NCI-H2107 (cell line): ENCODE measurements around the gene WDR4.
"Not testable (repeated sequence)": the region's sequence is repeated elsewhere in the genome, so short reads cannot be mapped to it uniquely, and the experiment has no call there.

Experiments used
- DNase-seq: peaks from one replicate; lab custom pipeline; 2025; lab: John Stamatoyannopoulos, UW

WDR4 gene

DNA sequence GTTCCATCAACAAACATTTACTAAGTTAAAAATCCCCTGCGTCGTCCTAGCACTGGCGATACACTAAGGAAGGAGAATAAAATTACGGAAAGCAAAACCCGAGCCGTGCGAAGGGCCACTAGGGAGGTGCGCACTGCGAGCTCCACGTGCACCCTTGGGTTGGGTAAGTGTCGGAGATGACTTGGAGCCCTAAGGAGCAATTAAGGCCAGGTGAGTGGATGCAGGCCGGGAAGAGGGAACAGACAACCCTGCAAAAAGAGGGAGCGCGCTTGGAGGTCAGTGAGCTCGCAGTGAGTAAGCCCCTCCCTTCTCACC, 704 bp downstream of the WDR4 start:
- DNase-seq, result no peak

DNA sequence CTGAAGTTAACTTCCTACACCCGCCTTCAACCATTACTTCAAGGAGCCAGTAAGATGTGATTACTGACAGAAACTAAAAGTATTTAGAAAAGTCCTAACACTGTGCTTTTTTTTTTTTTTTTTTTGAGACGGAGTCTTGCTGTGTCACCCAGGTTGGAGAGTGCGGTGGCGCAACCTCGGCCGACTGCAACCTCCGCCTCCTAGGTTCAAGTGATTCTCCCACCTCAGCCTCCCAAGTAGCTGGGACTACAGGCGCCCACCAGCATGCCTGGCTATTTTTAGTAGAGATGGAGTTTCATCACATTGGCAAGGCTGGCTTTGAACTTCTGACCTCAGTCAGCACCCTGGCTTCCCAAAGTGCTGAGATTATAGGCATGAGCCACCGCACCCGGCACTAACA, 3.5 kb downstream of the WDR4 start:
- DNase-seq, result not testable (repeated sequence)

DNA sequence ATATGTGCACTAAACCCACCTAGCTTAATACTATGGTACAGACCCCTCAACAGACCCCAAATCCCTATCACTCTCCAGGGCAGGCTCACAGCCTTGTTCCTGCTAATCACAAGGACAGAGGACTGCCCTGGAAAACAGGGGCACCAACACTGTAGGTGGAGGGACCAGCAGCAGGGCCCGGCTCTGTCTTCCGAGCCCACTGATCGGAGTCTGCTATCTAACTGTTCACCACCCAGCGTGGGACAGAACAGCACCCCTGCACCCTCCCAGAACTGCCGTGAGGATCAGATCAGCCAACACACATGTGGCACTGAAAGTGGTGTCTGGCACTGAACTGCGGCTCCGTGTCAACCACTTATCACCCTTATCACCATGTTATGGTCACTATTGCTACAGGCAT, 6.2 kb downstream of the WDR4 start:
- DNase-seq, result no peak

DNA sequence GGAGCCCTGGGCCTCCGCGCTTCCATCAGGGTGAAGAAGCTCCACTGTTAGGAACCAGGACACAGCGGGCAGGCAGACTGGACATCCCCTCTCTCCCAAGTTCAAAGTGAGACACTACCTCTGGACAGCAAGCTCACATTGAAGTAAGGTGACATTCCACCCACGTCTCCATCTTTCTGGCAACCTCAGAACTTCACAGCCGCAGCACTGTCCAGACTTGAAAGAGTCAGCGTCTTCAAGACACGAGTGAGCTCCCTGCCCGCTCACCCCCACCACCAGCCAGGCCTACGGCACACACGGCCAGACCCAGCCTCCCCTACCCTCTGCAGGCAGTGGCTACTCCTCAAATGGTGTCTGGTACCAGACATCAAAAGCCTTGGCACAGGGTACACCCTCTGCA, 11.1 kb downstream of the WDR4 start:
- no peak for DNase-seq

DNA sequence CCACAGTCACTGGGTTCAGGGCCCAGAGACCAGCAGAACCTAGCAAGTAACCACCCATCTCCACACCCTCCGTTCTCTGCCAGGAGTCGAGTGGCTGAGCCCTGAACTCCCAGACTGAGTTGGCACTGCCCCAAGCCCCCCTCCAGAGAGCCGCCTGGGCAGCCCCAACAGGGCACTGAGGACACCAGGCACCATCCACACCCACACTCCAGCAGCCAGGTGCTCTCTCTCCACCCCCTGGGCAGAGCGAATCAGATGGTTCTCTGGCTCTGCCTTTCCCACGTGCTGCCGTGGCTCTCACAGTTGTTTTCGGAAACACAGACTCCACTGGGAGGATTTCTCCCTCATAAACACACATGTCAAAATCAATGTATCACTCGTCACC, 13.6 kb downstream of the WDR4 start:
- peak; percentile 42 for DNase-seq

DNA sequence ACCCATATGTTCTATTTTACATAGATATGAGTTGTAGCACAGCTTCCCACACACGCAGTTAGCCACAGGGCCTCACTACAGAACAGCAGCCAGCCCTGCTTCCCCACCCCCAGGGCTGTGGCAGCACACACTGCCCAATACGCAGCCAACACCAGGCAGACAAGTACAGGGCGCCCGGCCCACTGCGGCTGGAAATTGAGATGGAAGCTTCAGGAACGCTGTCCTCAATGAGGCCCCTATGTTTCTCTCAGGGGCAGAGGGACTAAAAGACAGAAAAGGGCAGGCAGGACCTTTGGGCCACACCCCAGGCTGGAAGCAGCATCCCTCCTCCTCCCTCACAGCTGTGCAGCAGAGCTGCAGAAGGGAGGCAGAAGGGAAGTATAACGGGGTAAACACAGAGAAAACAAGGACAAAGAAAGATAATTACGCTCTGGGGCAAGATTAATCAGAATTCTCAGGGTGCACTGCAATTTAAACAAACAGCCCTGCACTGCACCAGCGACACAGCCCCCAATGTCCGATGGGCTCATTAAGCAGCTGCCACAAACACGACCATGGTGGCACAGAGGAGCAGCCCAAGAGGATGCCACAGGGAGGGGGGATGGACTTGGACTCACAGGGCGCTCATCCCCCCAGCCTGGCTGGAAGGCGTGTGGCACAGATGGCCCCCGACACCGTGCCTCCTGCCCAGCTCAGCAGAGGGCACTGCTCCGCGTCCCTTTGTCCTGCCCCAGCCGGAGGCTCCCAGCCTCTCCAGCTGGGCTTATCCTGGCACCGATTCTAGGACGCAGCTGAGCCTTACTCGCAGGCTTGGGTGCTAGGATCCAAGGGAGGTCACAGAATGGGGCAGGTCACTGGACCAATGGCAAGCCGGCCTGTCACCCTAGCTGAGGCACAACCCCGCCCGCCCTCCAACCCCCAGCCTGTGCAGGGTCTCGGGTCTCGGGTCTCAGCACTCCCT, 14.2 kb downstream of the WDR4 start:
- no peak for DNase-seq

DNA sequence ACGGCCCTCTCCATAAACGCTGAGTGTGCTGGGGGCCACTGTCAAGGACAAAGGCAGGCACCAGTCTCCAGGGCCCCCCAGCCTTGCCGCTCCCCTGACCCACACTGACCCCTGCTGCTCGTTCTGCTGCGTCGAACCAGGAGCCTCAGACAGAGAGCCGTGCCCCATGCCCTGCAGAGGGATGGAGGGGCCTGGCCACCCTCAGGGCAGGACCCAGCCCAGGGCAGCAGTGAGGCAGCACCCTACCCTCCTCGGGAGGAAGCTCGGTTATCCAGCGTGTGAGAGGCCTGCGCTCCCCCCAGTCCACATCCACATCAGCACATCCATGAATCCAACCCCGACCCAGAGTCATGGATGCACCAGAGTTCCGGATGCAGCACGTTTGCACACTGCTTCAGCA, 15.1 kb downstream of the WDR4 start:
- no peak for DNase-seq

DNA sequence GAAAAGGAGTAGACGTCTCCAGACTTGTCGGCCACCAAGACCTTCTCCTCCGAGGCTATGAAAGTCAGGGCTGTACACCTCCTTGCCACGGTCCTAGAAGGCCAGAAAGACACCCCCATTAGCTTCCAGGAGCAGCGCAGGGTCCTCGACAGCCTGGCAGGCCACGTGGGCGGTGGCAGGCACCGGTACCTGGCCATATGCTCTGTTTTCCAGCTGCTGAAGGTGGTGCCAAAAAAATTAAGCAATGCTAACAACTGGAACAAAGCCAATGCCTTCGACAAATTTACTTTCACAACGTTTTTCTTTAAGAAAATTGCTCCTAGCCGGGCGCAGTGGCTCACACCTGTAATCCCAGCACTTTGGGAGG, 15.9 kb downstream of the WDR4 start:
- DNase-seq, result no peak

DNA sequence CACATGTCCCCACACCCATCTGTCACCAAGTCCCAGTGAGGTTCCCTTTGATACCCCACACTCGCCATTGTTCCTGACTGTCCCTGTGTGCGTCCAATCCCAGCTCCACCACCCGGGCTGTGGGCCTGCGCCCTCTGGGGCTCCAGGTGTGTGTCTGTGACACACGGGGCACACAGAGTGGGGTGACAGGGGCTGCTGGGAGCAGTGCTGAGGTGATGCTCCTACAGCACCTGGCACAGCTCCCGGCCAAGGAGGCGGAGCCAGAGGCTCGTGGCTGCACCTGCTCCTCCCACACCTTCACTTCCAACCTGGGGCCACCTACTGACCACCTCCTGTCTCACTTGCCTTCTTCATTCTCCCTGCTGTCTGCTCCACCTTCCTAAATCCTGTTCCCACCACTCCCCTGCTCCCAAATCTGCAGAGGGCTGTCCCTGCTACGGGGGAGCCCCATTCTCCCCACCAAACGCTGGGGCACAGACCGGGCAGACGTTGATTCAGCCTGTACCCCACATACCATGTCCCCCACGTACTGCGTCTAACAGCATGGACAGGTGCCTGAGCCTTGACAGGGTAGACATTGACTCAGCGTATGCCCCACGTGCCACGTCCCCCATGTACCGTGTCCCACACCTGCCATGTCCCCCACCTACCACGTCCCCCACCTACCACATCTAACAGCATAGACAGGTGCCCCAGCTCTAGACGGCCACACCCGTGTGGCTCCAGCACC, 16.4 kb downstream of the WDR4 start:
- no peak for DNase-seq

DNA sequence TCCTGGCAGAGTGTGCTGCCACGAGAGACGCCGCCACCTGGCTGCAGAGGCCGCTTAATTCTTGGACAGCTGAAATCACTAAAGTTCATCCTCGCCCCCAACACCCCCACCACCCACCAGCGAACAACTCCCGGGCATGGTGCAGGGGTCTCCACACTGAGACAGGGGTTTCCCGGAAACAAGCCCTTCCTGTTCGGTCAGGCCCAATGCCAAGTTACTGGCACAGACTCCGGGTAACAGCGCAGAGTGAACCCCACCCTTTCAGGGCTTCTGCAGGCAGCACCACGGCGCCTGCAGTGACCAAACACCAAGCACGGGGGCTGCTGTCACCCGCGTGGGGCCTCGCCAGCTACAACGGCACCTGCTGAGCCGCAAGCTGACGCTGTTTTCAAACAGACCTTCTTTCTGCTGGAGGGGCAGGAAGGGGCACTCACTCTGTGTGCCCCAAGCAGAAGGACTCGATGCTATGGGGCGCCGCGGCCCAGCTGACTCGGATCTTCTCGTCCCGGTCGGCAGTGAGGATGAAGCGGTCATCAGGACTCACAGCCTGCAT, 17.4 kb downstream of the WDR4 start:
- DNase-seq, result no peak

DNA sequence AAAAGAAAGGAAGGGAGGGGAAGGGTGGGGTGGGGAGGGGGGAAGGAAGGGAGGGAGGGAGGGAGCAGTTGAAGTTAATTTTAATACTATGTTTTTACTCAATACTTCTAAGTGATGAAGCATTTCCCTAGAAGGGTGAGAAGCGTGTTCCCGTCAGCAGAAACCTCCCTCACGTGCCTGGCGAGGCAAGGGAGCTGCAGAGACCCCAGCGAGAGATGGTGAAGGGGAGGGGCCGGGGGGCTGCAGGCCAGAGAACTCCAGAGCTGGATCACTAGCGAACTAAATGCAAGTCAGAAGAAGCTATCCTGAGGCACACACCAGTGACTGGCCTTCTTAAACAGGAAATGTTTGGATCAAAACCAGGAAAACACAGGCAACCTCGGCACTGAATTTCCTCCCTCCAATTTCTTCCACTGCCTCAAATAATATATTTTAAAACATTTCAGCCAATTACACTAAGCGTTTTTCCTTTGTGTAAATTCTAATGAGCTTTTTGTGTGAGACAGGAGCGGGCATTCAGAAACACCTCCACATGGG, 18.0 kb downstream of the WDR4 start:
- no peak for DNase-seq

DNA sequence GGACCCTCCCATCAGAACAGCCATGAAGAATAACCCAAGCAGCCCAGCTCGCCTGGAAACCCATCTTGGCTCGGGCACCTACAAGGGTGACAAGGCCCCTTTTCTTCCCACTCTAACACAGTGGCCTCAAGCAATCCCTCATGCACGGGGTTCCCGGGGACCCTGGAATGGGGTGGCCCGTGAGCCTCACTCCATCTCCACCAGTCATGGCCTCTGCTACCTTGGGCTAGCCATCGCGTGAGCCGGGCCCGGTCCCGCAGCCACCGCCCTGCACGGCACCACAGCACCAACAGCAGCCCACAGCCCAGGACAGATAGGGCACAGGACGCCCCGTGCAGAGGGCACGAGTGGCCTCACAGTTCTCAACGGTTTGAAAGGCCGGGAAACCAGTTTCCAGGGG, 19.0 kb downstream of the WDR4 start:
- DNase-seq, result no peak

DNA sequence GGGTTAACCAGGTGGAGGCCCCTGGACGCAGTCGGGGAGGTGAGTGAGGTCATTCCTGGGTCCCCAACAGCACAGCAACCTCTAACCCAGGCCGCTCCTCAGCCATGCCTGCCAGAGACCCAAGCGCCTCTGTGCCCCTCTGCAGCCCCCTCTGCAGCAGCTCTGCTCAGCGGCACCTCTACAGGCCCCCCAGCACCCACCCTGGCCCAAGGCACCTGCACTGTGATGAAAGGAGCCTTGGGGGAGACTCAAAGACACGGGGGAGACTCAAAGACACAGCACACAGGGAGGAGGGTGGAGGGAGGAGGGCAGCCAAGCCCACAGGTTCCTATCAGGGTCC, 19.5 kb downstream of the WDR4 start:
- no peak for DNase-seq

DNA sequence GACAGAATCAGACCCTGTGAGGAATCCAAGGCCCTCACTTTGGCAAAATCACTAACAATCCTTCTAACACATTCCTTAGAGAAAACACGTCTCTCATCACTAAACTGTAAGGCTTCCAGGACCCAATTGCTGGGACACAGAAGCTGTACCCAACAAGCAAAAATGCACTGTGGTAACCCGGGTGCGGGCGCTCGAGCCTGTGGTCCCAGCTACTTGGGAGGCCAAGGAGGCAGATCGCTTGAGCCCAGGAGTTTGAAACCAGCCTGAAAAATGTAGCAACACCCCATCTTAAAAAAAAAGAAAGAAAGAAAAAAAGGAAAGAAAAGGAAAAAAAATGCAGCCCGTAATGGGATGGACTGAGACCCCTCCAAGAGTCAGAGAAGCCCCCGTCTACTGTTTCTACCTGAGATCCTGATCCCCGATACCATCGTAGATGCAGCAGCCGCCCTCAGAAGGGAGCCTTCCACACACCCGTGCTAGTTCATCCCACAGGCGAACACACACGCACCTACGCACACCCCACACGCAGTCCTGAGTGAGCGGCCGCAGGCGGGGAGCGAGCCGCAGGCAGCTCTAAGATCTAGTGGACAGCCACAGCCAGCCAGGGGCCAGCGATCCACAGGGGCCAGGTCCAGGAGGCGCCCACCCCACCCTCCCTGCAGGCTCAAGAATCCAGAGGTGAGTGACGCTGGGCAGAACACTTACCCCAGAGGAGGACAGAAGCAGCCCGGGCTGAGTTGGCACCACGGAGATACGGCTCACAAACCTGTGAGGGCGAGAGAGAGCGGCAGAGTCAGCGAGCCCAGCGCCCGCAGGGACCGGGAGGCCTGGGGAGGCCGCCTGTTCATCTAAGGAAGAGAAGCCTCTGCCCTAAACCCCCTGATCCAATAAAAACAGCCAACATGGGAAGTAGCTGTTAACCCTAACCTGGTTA, 20.1 kb downstream of the WDR4 start:
- no peak for DNase-seq

DNA sequence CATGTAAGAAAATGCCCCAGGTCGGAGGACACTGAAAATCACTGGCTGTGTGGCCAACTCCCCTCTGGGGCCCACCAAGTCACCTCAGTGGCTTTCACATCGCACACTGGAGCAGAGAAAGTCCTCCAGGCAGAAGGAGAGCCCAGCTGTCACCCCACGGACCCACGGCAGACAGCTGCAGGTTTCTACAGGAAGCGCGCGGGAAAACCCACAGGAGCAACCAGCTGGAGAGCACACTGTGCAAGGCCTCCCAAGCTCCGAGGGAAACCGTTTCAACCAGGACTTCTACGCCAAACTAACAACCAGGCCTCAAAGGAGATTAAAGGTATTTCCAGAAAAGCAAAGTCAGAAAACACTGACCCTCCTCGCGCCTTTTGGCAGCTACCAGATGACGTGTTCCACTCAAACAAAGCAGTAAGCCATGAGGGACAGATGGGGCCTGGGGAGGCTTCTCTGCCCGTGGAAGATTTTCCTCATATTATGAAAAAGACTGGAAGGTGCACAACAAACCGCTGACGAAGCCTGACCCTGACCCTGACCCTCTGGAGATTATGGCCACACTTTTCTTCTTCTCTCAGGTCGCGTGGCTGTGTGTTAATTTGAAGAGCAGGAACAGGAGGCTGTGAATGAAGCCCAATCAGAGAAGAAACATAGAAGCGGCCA, 21.0 kb downstream of the WDR4 start:
- DNase-seq, result no peak

DNA sequence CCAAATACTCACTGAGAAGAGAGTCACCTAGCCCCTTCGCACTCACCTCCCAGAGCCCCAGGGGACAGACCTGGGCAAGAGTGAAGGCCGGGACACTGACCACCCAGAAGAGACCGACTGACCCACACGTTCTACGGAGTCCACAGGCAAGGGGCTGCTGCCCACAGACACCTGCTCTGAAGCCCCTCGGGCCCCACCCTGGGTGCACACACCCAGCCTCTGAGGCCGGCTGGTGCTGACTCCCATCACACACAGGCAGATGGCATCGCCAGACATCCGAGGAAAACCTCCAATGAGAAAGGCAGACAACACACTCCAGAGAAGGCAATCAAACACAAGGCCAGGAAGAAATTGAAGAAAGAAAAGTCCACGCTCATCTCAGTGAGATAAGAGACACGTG, 22.1 kb downstream of the WDR4 start:
- no peak for DNase-seq

DNA sequence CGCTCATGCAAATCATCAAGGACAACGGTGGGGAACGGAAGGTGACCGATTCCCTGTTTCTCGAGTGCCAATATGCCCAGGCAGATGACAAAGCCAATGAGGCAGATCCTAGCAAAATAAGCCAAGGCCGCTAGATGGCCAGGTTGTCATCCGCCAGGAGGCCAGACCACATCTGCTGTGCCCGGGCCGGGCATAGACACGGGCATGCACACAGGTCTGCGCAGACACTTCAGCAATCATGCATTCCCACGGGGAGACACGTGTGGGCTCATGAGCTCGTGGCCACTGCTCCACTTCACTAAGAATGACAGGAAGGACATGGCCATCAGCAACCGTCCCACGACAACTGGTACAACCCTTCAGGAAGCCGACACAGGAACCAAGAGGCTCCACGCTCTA, 23.4 kb downstream of the WDR4 start:
- DNase-seq, result no peak

DNA sequence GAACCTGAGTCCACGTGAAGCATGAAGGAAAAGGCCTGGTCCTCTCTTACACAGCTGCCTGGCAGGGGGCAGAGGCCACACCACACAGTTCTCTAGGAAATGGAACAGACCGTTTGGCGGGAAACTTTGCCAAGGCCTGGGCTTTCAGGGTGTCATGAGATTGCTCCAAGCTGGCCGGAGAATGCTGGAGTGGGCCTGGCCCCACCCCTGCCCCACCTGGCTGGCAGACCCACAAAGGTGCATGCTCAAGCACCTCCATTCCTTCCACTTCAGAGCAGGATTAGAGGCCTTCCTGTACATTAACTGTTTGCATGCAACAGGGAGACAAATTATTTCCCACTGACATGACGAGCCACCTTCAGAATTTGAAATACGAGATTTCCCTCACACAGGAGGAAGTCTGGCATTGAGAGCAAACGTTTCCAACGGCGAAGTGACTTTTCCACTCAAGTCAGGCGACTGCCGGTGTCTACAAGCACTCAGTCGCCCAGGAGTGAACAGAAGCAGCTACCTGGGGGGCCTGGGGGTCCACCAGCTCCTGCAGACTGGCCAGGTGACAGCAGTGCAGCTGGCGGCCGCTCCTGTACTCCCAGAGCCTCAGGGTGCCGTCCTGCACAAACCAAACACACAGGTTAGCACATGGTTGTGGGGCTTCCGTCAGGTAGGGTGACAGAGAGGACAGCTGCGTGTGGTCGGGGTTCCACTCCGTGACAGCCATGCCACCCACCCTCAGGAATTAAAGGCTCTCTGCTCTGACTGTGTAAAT, 24.0 kb downstream of the WDR4 start:
- no peak for DNase-seq

DNA sequence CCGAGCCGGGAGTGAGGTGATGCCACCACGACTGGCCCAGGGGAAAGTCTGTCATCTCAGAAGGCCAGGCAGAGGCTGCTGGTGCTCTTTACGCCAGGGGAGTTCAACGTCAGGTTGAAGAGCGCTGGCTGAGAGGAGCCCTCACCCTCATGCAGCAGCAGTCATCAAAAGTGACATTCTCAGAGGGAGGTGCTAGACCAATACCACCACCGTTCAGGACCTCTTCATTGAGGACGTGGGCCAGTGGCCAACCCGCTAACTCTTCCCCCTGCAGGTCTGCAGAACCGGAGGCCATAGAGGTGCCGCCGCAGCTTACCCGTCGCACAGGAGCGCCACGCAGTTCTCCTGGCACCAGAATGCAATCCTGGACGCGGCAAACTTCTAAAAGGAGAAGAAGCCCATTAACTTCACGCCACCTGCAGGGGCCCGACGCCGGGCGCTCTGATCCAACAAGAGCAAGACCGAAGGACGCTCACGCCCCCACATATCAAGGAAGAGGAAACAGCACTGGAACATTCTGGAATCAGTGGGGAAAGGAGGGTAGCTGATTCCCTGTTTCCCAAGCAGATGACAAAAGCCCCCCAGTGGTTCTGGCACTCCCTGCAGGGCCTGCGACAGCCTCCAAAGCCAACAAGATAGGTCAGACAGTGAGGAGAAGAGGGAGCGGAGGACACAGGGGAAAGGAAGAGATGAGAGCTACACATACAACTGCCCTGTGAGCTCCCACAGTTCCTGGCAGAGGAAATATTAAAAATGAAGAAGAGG, 24.9 kb downstream of the WDR4 start:
- DNase-seq, result no peak

DNA sequence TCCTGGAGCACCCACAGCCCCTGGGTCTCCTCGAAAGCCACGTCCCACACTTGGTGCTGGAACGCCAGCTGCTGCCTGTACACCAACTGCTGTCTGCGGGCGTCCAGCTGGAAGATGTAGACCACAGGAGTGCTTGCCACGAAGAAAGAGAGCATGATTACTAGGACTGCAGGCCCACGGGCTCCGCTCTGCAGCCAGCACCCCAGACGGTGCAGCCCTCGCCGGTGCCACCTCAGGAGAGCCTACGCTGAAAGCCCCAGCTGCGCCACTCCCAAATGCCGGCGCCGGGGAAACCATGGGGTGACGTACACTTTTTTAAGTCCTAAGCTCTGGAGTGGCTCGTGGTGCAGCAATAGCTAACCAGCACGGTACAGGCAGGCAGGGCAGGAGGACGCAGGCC, 25.7 kb downstream of the WDR4 start:
- no peak for DNase-seq
